Stomach (tissue), 4 donors: Measurements from ENCODE around the gene SLBP.

Experiments used
- EP300 ChIP-seq: sonication (generic); formaldehyde crosslinking; IDR thresholded peaks from one replicate; pipeline ENCODE4 v1.6.1; 2017; ENCODE audit warnings: antibody characterized with exemption
- POLR2A ChIP-seq, 4 donors: fragments of 450-650 bp; IDR thresholded peaks; one replicate each; pipeline ENCODE4 v1.6.1; 2016; ENCODE audit warnings: antibody characterized with exemption in 4 of 4, control low read depth in 2 of 4, mild to moderate bottlenecking in 1 of 4, moderate library complexity in 1 of 4
- POLR2AphosphoS5 ChIP-seq, 3 donors: sonication (generic); formaldehyde crosslinking; IDR thresholded peaks; one replicate each; pipeline ENCODE4 v1.6.1; 2016; ENCODE audit warnings: antibody characterized with exemption in 3 of 3
- TF ChIP-seq, protein P1 (sequence below), 7 experiments: fragments of 450-650 bp in 4 of 7; fragments of 200-600 bp in 3 of 7; sonication (generic) in 3 of 7; IDR thresholded peaks; one replicate each; pipeline ENCODE4 v1.5.1; 2016 to 2019; ENCODE audit warnings: antibody characterized with exemption in 7 of 7, control low read depth in 2 of 7, mild to moderate bottlenecking in 1 of 7

DNA sequence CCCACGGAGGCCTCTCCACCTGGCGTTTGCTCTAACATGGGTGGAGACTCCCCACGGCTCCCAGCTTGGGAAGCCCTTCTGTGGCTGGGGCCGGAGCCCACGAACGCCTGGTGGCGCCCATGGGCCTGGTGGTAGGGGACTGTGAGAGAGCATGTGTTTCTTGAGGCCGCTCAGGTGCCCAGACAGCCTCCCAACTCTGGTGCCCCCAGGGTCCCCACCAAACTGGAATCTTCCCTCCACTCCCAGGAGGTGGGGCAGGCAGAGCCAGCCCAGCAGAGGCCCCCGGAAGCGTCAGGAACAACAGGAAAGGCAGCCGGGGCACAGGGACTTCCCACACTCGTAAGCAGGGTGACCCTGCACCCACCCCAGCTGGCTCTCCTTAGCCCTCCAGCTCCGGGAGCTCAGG is 47.7 kb upstream of the SLBP start:
- TF ChIP-seq, protein P1, sequence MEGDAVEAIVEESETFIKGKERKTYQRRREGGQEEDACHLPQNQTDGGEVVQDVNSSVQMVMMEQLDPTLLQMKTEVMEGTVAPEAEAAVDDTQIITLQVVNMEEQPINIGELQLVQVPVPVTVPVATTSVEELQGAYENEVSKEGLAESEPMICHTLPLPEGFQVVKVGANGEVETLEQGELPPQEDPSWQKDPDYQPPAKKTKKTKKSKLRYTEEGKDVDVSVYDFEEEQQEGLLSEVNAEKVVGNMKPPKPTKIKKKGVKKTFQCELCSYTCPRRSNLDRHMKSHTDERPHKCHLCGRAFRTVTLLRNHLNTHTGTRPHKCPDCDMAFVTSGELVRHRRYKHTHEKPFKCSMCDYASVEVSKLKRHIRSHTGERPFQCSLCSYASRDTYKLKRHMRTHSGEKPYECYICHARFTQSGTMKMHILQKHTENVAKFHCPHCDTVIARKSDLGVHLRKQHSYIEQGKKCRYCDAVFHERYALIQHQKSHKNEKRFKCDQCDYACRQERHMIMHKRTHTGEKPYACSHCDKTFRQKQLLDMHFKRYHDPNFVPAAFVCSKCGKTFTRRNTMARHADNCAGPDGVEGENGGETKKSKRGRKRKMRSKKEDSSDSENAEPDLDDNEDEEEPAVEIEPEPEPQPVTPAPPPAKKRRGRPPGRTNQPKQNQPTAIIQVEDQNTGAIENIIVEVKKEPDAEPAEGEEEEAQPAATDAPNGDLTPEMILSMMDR (IDR thresholded peaks at IDR 0.05), result no peak
- TF ChIP-seq POLR2A (IDR thresholded peaks at IDR 0.05), result no peak
- no peak for TF ChIP-seq POLR2AphosphoS5 (IDR thresholded peaks at IDR 0.05)
- no peak for TF ChIP-seq EP300
